Stimulated activated CD8-positive, alpha-beta memory T cell treated with anti-CD3 and anti-CD28 coated beads, Interleukin-12 subunit alpha, Interleukin-12 subunit beta, amount 100 ng/mL, for 24 hours (primary cell): Measurements from ENCODE around the gene VPS13D.
"Not testable (repeated sequence)": the region's sequence is repeated elsewhere in the genome, so short reads cannot be mapped to it uniquely, and the experiment has no call there.

ENCODE experiments used
- DNase-seq: peaks from one replicate; pipeline ENCODE4 v3.0.0-alpha.2; 2020; ENCODE audit errors: extremely low read depth

Gene VPS13D

DNA sequence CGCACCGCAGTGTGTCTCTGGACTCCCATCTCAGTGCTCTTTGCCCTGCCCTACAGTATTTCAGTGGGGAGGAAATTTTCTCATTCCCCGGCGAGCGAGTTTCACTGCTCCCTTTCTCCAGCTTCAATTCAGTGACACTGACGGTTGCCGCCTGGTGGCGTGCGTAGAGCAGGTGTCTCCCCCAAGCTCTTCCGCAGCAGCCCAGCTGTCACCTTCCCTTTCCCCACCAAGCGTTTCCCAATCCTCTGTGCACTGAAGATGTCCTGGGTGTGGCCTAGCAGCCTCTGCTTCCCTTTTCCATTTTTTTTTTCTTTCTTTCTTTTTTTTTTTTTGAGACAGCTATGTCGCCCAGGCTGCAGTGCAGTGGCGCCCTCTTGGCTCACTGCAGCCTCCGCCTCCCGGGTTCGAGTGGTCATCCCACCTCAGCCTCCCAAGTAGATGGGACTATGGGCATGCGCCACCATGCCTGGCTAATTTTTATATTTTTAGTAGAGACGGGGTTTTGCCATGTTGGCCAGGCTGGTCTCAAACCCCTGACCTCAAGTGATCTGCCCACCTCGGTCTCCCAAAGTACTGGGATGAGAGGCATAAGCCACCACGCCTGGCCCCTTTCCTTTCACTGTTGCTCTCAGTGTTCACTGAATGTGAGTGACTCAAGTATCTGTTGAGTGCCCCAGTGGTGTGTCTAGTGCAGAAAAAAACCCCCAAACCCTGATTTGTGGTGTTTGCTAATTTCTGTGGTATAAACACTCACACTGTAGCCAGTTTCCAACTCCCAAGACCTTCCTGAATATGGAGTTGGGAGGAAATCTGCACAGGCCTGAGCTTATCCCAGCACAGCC, 33.0 kb upstream of the VPS13D start:
- no peak for DNase-seq

DNA sequence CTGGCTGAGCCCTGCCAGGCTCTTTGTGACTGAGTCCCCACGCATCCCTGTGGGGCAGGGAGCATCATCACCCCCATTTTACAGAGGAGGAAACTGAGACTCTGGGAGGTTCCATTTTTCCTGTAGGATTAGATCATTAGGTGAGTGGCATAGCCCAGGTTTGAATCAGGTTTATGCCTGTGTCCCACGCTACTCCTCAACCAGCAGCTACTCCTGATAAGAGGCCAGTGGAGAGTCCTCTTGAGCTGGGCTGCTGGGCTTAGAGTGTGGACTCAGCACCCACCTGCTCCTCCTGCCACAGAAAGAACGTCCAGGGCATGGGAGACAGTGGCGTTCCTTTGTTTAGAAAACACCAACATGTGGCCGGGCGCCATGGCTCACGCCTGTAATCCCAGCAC, 32.3 kb upstream of the VPS13D start:
- DNase-seq, result no peak

DNA sequence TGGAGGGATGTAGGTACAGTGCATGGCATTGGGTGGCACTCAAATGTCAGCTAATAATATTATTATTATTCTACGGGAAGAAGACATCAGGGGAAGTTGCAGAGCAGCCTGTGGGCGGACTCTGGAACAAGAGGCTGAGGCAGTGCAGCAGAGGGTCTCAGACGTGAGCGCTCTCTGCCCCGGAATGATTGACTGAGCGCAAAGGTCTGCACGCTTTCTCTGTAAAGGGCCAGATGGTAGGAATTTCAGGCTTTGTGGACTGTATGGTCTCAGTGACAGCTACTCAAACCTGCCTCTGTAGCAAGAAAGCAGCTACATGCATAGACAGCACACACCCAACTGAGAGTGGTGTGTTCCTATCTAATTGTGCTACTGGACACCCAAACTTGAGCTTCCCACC, 29.6 kb upstream of the VPS13D start:
- DNase-seq, result no peak

DNA sequence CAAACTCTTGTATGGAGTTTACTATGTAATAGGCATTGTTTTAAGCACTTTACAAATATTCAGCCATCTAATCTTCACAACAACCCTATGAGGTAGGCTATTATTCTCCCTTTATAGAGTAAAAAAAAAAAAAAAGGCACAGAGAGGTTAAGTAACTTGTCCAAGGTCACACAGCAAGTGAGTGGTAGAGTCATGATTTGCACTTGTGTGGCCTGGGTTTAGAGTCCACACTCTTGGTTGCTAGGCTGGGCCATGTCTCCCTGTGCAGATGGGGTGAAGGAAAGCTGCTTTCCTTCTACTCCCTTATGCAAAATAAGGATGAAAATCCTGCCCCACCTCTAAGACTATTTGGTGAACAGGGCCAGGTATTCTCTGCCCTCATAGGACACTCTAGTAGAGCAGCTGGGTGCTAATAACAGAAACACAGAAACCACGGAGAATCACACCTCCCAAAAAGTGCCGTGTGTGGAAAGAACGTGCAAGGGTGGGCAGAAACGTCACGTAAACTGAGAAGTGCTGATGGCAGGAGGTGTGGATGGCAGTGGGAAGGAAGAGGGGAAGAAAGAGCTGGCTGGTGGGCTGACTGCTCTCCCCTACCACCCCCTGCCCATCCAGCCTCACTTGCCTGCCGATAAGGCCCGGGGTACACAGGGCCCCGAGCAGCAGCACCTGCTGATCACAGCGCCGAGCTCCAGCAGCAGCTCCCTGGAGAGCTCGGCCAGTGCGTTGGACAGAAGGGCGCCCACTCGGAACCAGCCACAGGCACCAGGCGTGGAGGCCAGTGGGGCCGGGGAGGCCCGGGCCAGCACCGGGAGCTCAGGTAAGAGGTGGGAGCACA, 28.3 kb upstream of the VPS13D start:
- DNase-seq, result no peak

DNA sequence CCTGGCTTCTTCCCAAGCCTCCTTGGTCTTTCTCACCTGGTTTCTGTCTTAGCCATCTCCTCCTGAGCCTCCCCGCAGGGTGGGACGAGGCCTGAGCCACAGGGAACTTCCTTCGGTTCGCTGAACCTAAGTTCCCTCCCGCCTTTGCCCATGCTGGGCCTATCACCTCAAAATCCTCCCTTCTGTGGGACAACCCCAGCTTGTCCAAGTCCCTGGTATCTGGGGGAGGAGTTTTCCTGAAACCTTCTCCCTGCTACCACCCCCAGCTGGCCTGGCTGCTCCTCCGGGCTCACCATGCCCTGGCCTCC, 27.7 kb upstream of the VPS13D start:
- DNase-seq, result no peak

DNA sequence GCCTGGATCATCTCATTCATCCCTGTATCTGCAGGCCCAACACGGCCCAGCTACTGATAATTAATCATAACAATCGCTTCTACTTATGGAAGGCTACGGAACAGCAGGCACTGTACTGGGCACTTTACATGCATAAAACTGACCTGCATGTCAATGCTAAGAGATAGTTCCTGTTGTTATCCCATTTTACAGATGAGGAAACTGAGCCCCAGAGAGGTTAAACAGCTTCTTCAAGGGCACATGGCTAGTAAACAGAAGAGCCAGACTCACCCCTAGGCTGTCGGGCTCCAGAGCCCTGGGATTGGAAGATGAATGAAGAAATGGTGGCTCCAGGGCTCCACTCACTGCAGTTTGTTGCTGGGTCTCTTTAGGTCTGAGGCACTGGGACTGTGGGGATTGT, 27.3 kb upstream of the VPS13D start:
- no peak for DNase-seq

DNA sequence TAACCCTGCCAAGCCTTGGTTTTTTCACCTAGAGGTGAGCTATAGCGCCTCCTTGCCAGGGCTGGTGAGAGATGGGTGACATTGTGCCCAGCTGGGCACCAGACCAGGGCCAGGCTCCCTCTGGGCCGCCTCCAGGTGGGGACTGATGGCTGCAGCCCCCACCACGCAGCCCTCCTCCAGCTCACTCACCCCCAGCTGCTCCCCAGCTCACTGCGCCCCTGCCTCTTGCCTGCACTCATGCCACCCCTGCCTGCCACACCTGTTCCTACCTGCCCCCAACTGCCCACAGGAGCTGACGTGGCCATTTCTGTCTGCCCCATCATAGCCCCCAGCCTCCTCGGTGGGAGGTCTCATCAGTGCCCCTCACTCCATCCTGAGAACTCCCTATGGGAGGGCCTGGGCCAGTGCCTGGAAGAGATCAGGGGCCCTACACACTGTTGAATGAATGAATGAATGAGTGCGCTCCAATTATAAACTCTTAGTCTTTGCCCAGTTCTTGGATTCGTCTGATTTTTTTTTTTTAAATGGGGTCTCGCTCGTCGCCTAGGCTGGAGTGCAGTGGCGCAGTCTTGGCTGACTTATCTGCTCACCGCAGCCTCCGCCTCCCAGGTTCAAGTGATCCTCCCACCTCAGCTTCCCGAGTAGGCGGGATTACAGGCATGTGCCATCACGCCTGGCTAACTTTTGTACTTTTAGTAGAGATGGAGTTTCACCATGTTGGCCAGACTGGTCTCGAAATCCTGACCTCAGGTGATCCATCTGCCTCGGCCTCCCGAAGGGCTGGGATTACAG, 26.4 kb upstream of the VPS13D start:
- no peak for DNase-seq

DNA sequence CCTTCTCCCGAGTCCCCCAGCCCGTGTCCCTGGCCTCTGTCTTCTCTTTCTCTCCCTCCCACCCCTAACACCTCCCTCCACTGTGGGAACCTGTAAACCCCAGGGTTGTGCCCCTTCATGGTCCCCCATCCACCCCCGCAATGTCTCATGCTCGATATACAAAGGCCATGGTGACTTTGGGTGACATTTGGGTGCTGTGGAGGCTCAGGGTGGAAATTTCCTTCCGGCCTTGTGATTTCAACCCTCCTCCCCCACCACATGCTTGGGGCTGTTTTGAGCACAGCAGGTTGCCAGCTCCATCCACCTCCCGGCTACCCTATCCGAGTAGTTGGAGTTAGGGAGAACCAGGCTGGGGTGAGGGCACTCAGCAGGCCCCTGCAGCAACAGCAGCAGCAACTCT, 25.7 kb upstream of the VPS13D start:
- DNase-seq, result peak; percentile 39

DNA sequence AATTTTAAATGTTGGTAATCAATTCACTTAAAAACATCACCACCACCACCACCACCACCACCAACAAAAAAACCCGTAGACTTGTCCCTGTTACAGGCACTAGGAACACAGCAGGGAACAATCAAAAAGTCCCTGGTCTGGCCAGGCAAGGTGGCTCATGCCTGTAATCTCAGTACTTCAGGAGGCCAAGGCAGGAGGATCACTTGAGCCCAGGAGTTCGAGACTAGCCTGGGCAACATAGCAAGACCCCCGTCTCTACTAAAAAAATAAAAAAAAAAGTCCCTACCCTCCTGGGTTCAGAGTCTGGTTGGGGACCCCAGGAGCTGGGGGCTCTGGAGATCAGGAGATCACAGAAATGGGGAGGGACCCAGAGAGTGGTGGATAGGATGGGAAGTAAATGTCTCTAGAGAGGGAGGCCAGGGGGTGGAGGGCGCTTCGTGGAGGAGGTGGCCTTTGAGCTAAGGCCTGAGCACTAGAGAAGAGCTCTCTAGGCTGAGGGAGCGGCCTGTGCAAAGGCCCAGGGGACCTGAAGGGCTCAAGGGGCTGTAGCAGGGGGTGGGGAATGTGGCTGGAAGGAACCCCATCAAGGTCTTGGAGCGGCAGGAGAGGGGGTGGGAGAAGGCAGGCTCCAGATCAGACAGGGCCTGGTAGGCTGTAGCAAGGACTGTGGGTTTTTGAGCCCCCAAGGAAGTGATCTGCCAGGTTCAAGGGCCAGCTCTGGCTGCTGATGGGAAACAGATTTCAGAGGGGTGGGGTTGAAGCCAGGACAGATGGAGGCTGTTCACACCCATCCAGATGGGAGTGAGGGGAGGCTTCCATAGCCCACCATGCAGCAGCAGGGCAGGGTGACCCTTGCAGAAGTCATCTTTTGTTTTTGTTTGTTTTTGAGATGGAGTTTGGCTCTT, 24.8 kb upstream of the VPS13D start:
- no peak for DNase-seq

DNA sequence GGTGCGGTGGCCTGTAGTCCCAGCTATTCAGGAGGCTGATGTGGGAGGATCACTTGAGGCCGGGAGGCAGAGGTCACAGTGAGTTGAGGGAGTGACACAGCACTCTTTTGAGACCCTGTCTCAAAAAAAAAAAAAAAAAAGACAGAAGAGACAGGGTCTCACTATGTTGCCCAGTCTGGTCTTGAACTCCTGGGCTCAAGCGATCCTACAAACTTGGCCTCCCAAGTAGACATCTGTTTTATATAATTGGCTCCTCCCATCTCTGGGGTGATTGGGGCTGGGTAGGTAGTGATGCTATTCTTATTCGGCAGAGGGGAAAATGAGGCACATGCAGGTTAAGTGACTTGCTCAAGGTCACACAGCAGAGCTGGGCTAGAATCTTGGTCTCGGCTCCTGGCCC, 23.6 kb upstream of the VPS13D start:
- DNase-seq, result no peak

DNA sequence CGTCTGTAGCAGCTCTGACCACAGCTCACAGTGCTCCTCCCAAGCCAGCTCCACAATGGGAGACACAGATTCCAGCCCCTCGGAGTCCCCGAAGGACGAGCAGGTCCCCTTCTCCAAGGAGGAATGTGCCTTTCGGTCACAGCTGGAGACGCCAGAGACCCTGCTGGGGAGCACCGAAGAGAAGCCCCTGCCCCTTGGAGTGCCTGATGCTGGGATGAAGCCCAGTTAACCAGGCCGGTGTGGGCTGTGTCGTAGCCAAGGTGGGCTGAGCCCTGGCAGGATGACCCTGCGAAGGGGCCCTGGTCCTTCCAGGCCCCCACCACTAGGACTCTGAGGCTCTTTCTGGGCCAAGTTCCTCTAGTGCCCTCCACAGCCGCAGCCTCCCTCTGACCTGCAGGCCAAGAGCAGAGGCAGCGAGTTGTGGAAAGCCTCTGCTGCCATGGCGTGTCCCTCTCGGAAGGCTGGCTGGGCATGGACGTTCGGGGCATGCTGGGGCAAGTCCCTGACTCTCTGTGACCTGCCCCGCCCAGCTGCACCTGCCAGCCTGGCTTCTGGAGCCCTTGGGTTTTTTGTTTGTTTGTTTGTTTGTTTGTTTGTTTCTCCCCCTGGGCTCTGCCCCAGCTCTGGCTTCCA, 22.9 kb upstream of the VPS13D start:
- DNase-seq, result no peak

DNA sequence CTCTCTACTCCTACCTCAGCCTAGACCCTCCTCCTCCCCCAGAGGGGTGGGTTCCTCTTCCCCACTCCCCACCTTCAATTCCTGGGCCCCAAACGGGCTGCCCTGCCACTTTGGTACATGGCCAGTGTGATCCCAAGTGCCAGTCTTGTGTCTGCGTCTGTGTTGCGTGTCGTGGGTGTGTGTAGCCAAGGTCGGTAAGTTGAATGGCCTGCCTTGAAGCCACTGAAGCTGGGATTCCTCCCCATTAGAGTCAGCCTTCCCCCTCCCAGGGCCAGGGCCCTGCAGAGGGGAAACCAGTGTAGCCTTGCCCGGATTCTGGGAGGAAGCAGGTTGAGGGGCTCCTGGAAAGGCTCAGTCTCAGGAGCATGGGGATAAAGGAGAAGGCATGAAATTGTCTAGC, 21.6 kb upstream of the VPS13D start:
- DNase-seq, result no peak

DNA sequence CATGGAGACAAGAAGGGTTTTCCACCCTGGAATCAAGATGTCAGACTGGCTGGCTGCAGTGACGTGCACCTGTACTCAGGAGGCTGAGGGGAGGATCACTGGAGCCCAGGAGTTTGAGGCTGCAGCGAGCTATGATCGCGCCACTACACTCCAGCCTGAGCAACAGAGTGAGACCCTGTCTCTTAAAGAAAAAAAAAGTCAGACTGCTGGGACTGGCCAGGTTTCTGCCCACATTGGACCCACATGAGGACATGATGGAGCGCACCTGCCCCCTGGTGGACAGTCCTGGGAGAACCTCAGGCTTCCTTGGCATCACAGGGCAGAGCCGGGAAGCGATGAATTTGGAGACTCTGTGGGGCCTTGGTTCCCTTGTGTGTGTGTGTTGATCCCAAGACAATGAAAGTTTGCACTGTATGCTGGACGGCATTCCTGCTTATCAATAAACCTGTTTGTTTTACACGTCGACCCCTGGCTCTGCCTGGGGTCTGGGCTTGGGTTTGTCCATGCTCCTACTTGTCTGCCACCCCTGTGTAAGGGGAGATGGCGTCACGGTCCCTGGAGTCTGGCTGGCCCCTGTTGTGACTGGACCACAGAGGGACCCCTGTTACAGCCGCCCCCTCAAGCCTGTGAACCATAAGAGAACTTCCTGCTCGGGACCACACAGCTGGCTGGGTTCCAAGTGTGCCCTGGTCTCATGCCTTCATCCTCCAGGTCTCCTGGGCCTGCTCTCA, 20.9 kb upstream of the VPS13D start:
- peak; percentile 64 for DNase-seq

DNA sequence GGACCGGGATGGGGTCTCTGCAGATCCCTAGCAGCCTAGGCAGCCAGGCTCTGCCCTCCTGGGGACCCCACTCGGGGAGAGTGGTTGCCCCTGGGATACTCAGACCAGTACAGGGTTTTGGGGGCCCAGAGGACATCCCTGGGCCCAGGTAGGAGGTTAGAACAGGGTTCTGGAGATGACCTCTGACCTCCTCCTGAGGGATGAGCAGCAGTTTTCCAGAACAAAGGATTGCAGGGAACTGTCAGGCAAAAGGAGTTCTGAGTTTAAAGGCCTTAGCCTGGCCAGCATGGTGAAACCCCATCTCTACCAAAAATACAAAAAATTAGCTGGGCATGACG, 20.4 kb upstream of the VPS13D start:
- DNase-seq, result no peak

DNA sequence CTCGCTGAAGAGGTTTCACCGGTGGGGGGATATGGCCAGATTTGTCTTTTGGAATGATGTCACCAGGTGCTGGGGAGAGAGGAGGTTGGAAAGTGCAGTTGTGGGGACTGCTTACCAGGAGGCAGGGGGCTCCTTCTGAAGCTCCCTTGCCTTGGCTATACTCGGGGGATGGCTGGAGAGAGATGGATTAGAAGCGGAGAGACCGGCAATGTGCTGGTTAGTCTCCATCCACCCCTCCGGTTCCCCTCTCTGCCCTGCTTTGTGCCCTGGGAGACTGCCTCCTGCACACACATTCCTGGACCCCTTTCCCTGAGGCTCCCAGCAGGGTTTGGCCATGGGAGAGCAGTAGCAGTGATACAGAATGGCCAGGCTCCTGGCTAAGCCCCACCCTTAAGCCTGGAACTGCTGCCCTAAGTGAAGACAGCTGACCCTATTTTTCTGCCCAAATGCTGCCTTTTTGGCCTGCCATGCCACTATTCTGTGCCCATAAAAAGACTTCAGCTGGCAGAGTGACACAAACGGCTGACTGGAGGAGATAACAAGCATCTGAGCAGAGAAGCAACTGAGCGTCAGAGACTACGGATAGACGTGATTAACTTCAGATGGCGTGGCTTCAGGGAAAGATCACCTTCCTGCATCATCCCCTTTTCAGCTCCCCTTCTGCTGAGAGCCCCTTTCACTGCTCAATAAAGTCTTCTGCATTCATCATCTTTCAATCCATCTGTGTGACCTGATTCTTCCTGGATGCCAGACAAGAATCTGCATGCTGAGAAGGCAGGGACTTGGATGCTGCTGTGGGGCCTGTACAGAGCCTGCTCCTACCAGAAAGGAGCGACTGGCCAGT, 14.5 kb upstream of the VPS13D start:
- DNase-seq, result no peak

DNA sequence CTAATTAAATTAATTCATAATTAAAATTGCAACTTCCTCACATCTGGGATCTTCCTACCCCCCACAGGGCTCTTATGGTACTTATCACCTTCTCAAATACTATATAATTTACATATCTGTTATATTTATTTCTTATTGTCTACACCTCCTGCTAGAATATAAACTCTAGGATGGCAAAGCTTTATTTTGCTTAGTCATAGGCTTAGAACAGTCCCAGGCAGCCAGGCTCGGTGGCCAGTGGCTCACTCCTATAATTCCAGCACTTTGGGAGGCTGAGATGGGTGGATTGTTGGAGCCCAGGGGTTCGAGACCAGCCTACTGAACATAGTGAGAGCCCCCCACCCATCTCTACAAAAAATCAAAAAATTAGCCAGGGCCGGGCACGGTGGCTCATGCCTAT, 10.0 kb upstream of the VPS13D start:
- no peak for DNase-seq

DNA sequence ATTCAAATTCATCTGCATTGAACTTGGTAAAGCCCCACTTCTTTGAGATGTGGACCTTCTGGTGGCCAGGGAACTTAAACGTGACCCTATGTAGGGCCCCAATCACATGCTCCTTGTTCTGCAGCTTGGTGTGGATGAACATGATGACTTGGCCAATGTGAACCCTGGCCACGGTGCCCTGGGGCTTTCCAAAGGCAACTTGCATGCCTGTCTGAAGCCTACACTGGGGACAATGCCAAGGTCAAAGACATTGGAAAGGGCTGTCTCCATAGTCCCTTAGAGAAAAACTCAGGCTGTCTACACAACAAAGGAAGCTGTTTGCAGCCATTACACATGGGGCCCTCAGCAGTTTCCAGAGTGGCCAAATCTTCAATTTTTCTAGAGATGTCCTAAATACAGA, 8.9 kb upstream of the VPS13D start:
- DNase-seq, result no peak

DNA sequence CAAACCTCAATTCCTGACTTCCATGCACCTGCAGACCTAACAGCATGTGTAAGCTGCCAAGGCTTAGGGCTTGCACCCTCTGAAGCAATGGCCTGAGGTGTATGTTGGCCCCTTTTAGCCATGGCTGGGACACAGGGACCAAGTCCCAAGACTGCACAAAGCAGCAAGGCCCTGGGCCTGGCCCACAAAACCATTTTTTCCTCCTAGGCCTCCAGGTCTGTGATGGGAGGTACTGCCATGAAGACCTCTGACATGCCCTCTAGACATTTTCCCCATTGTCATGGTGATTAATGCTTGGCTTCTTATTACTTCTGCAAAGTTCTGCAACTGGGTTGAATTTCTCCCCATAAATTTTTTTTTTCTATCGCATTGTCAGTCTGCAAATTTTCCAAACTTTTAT, 7.1 kb upstream of the VPS13D start:
- DNase-seq, result not testable (repeated sequence)

DNA sequence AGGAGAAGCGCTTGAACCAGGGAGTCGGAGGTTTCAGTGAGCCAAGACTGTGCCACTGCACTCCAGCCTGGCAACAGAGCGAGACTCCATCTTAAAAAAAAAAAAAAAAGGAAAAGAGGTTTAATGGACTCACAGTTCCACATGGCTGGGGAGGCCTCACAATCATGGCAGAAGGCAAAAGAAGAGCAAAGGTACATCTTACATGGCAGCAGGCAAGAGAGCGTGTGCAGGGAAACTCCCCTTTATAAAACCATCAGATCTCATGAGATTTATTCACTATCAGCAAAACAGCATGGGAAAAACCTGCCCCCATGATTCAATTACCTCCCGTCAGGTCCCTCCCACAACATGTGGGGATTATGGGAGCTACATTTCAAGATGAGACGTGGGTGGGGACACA, 5.7 kb upstream of the VPS13D start:
- not testable (repeated sequence) for DNase-seq

DNA sequence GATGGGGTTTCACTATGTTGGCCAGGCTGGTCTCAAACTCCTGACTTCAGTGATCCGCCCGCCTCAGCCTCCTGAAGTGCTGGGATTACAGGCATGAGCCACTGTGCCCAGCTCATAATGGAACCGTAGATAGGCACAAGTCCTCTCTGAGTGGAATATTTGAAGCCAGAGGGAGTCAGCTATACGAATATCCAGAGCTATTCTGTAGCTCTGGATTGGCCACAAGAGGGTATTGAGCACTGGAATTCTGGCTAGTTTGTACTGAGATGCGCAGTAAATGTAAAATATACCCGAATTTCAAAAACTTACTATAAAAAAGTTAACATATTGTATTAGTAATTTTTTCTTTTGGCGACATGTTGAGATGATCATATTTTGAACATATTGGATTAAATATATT, 851 bp upstream of the VPS13D start:
- DNase-seq, result no peak
